Ectodermal cell (in vitro differentiated cells): ENCODE measurements around the gene JAKMIP1.

Source experiments
- H3K27ac ChIP-seq: 2 replicates; pipeline ENCODE4 v1.7.0; 2013; ENCODE audit warnings: mild to moderate bottlenecking, low read depth, low read length; ENCODE audit not compliant: insufficient read depth, poor library complexity, severe bottlenecking
- H3K27me3 ChIP-seq: 2 replicates; pipeline ENCODE4 v1.7.0; 2013; ENCODE audit warnings: mild to moderate bottlenecking, low read length; ENCODE audit not compliant: insufficient read depth, control insufficient read depth, poor library complexity, severe bottlenecking
- H3K36me3 ChIP-seq: one replicate; pipeline ENCODE4 v1.7.0; 2013; ENCODE audit warnings: low read length; ENCODE audit not compliant: control insufficient read depth, insufficient read depth
- H3K4me1 ChIP-seq: one replicate; pipeline ENCODE4 v1.7.0; 2013; ENCODE audit warnings: low read length; ENCODE audit not compliant: control insufficient read depth, insufficient read depth
- H3K4me3 ChIP-seq: 2 replicates; pipeline ENCODE4 v1.7.0; 2013; ENCODE audit warnings: low read depth, low read length, control low read depth; ENCODE audit not compliant: insufficient read depth
- H3K9me3 ChIP-seq: 2 replicates; pipeline ENCODE4 v1.7.0; 2013; ENCODE audit warnings: mild to moderate bottlenecking, low read length, moderate library complexity; ENCODE audit not compliant: control insufficient read depth
- WGBS, 2 experiments: methylation state at CpG; one replicate each; pipeline ENCODE4 v1.1.7; 2013; ENCODE audit warnings: missing lambda C conversion rate in 2 of 2; 5-methylcytosine and 5-hydroxymethylcytosine counted together

Gene JAKMIP1

GRCh38 chr4:5988086-5988845 is 212.1 kb downstream of the JAKMIP1 start:
- Histone ChIP-seq H3K27ac (no peak overlapping the region), H3K4me3 (no peak overlapping the region), H3K36me3 (no peaks in the 10 kb centered on the region), H3K4me1 (no peaks in the 10 kb centered on the region), H3K27me3 (no peaks in the 10 kb centered on the region), H3K9me3 (peaks cover 2% of the 10 kb centered on the region)
- WGBS, 2 experiments = 89 to 90% methylated on average over 14 of the region's 14 CpGs

- Histone ChIP-seq H3K27me3 (no peaks in the 10 kb centered on the region), H3K27ac (no peak overlapping the region), H3K36me3 (no peaks in the 10 kb centered on the region), H3K9me3 (peaks cover 2% of the 10 kb centered on the region), H3K4me3 (no peak overlapping the region), H3K4me1 (no peaks in the 10 kb centered on the region)
These were observed 215.5 kb downstream of the JAKMIP1 start for GRCh38 chr4:5984843-5985242.

GRCh38 chr4:5982156-5982973 is 218.0 kb downstream of the JAKMIP1 start:
- H3K27me3 ChIP-seq = peaks cover 13% of the 10 kb centered on the region
- H3K36me3 ChIP-seq = no peaks in the 10 kb centered on the region
- 86 to 92% methylated on average over 9 of the region's 9 CpGs for WGBS, 2 experiments
- peaks cover 2% of the 10 kb centered on the region for H3K9me3 ChIP-seq
- no peak overlapping the region for H3K27ac ChIP-seq
- H3K4me1 ChIP-seq = no peaks in the 10 kb centered on the region
- H3K4me3 ChIP-seq = no peak overlapping the region

GRCh38 chr4:5980436-5981155 is 219.8 kb downstream of the JAKMIP1 start:
- WGBS, 2 experiments = 83 to 86% methylated on average over 3 of the region's 3 CpGs
- H3K9me3 ChIP-seq = no peaks in the 10 kb centered on the region
- no peak overlapping the region for H3K4me3 ChIP-seq

GRCh38 chr4:5979981-5980380 is 220.4 kb downstream of the JAKMIP1 start:
- H3K9me3 ChIP-seq = no peaks in the 10 kb centered on the region
- no peaks in the 10 kb centered on the region for H3K4me1 ChIP-seq
- H3K27me3 ChIP-seq = peaks cover 13% of the 10 kb centered on the region
- no peak overlapping the region for H3K27ac ChIP-seq
- WGBS, 2 experiments = 23 to 29% methylated on average over 11 of the region's 11 CpGs
- H3K36me3 ChIP-seq = no peaks in the 10 kb centered on the region
- H3K4me3 ChIP-seq = no peak overlapping the region

More at GRCh38 chr4:5980436-5981155, 219.8 kb downstream of the JAKMIP1 start:
- no peak overlapping the region for H3K27ac ChIP-seq
- no peaks in the 10 kb centered on the region for H3K36me3 ChIP-seq
- H3K27me3 ChIP-seq = peaks cover 13% of the 10 kb centered on the region
- no peaks in the 10 kb centered on the region for H3K4me1 ChIP-seq

GRCh38 chr4:5976921-5977320 is 223.4 kb downstream of the JAKMIP1 start:
- Histone ChIP-seq H3K27ac (no peak overlapping the region), H3K36me3 (no peaks in the 10 kb centered on the region), H3K4me3 (no peak overlapping the region), H3K27me3 (peaks cover 13% of the 10 kb centered on the region), H3K9me3 (no peaks in the 10 kb centered on the region), H3K4me1 (no peaks in the 10 kb centered on the region)
- WGBS, 2 experiments = 78 to 82% methylated on average over 9 of the region's 9 CpGs

- Histone ChIP-seq H3K4me3 (no peak overlapping the region), H3K4me1 (no peaks in the 10 kb centered on the region), H3K27ac (no peak overlapping the region), H3K27me3 (peaks cover 13% of the 10 kb centered on the region), H3K36me3 (no peaks in the 10 kb centered on the region), H3K9me3 (no peaks in the 10 kb centered on the region)
- WGBS, 2 experiments = 83 to 85% methylated on average over 6 of the region's 6 CpGs
These were observed 223.9 kb downstream of the JAKMIP1 start for GRCh38 chr4:5976431-5976830.
